ENCODE measurements around the gene BCAS1.

GRCh38 chr20:54108817-54109216, 38.4 kb upstream of the BCAS1 start:
- TF ChIP-seq ZNF521 (tag by site-specific recombination; IDR thresholded peaks at IDR 0.05) = no peak
- no peak for TF ChIP-seq REST (tag by site-specific recombination; IDR thresholded peaks at IDR 0.05)
- no peak for TF ChIP-seq KLF16 (tag by site-specific recombination; IDR thresholded peaks at IDR 0.05)

Measured in HEK293 (cell line).